OCI-LY7 (cell line): ENCODE results near the gene MINDY4B.
A peak's percentile ranks its signal among the peaks of the same experiment; 100 is the strongest.

Experiments
- CTCF ChIP-seq: fragments of 200-600 bp; sonication (generic); conservative IDR thresholded peaks from 2 replicates; pipeline ENCODE4 v1.5.1; 2014; ENCODE audit warnings: mild to moderate bottlenecking, antibody characterized with exemption, low read length, moderate library complexity, mixed read lengths
- EZH2phosphoT487 ChIP-seq: fragments of 200-600 bp; sonication (generic); IDR thresholded peaks from 2 replicates; pipeline ENCODE4 v1.6.1; 2018; ENCODE audit warnings: low read depth, borderline replicate concordance, mild to moderate bottlenecking, mixed run types, antibody characterized with exemption, low read length, moderate library complexity, mixed read lengths

- TF ChIP-seq CTCF (peak; percentile 74), EZH2phosphoT487 (no peak)
Observed at GRCh38 chr3:150830094-150830681, 75.1 kb downstream of the MINDY4B start.
